GM12878 (cell line): ENCODE results near the gene ACER3. TPM values are rescaled to one million over a fixed set of nuclear protein-coding genes. Genes with fewer than 3 reads are reported as not detected.

Experiments used
- ATAC-seq: fragments of 200-7000 bp; cut with Tn5 transposase; 3 replicates; pipeline ENCODE4 v1.9.1; 2020; ENCODE audit warnings: mild to moderate bottlenecking, moderate library complexity
- BruUV-seq: library from RNA; stranded (reverse); fragments of 400-500 nt; replicated peaks from 2 replicates; lab custom pipeline; 2021; lab: Mats Ljungman, UMichigan
- CTCF ChIA-PET: fragments of 300-600 bp; sonication (Branson Sonifier 250); formaldehyde crosslinking; extraction: SDS; loops from one replicate; lab custom pipeline; 2021; ENCODE audit warnings: inconsistent platforms; lab: Yijun Ruan, JAX
- POLR2A ChIA-PET: fragments of 350-600 bp; formaldehyde crosslinking; extraction: SDS; loops from one replicate; lab custom pipeline; 2021; ENCODE audit warnings: inconsistent platforms; lab: Charles Lee
- RAD21 ChIA-PET: fragments of 300-600 bp; sonication (Branson Sonifier 250); formaldehyde crosslinking; loops from one replicate; lab custom pipeline; 2023; ENCODE audit warnings: antibody characterized with exemption; ENCODE audit not compliant: unreplicated experiment; lab: Charles Lee
- SMC1A ChIA-PET: fragments of 300-600 bp; sonication (Branson Sonifier 250); formaldehyde crosslinking; loops from one replicate; lab custom pipeline; 2023; ENCODE audit not compliant: unreplicated experiment, uncharacterized antibody; lab: Charles Lee
- DNase-seq: peaks from one replicate; pipeline ENCODE4 v3.0.0-alpha.2; 2011; ENCODE audit warnings: low read depth, low spot score
- FAIRE-seq: peaks from 3 replicates; lab custom pipeline; 2011; peaks lifted over from hg19 to GRCh38; lab: Jason Lieb, UNC
- H2AFZ ChIP-seq: 2 replicates; pipeline ENCODE4 v1.6.0; 2011; ENCODE audit warnings: low read depth, low read length, control low read depth; ENCODE audit not compliant: control insufficient read depth
- H3K27ac ChIP-seq: 2 replicates; pipeline ENCODE4 v1.5.1; 2011; ENCODE audit warnings: control low read depth; ENCODE audit not compliant: control insufficient read depth, insufficient read depth
- H3K27me3 ChIP-seq, 2 experiments: replicated peaks in 1 of 2; 2 replicates each; pipeline versions ENCODE4 v1.6.0 to v1.6.1; 2011; ENCODE audit warnings: low read length in 1 of 2; ENCODE audit not compliant: control insufficient read depth in 2 of 2, insufficient read depth in 2 of 2
- H3K36me3 ChIP-seq, 2 experiments: 2 replicates each; pipeline ENCODE4 v1.5.1; 2011; ENCODE audit warnings: low read length in 1 of 2; ENCODE audit not compliant: control insufficient read depth in 2 of 2, insufficient read depth in 2 of 2
- H3K4me1 ChIP-seq: 2 replicates; pipeline ENCODE4 v1.6.1; 2011; ENCODE audit warnings: mild to moderate bottlenecking, low read length, moderate library complexity, mixed read lengths; ENCODE audit not compliant: control insufficient read depth, insufficient read depth
- H3K4me2 ChIP-seq: 2 replicates; pipeline ENCODE4 v1.6.0; 2011; ENCODE audit warnings: control low read depth; ENCODE audit not compliant: control insufficient read depth, insufficient read depth
- H3K4me3 ChIP-seq: fragments of 200-600 bp; sonication (generic); 2 replicates; pipeline ENCODE4 v1.5.1; 2016
- H3K79me2 ChIP-seq: 2 replicates; pipeline ENCODE4 v1.6.0; 2011; ENCODE audit warnings: low read length; ENCODE audit not compliant: control insufficient read depth, insufficient read depth
- H3K9ac ChIP-seq: 2 replicates; pipeline ENCODE4 v1.8.0; 2011; ENCODE audit warnings: low read length, control low read depth, mixed read lengths; ENCODE audit not compliant: control insufficient read depth, insufficient read depth
- H3K9me3 ChIP-seq: replicated peaks from 3 replicates; pipeline ENCODE4 v1.5.1; 2011; ENCODE audit warnings: mild to moderate bottlenecking, low read length; ENCODE audit not compliant: control insufficient read depth, insufficient read depth
- H4K20me1 ChIP-seq: 2 replicates; pipeline ENCODE4 v1.6.0; 2011; ENCODE audit not compliant: control insufficient read depth, insufficient read depth
- BHLHE40 ChIP-seq, 2 experiments: fragments of 450-650 bp in 1 of 2; IDR thresholded peaks; 2 replicates each; pipeline ENCODE4 v1.6.1; 2011 to 2017; ENCODE audit warnings: low read depth in 2 of 2, borderline replicate concordance in 1 of 2, improper control_type of control experiment in 1 of 2, low read length in 1 of 2, mild to moderate bottlenecking in 1 of 2
- CBX3 ChIP-seq: fragments of 200-600 bp; sonication (generic); IDR thresholded peaks from 2 replicates; pipeline ENCODE4 v1.6.1; 2016; ENCODE audit warnings: low read depth, borderline replicate concordance
- CHD4 ChIP-seq: fragments of 200-600 bp; sonication (generic); IDR thresholded peaks from 2 replicates; pipeline ENCODE4 v1.6.1; 2016; ENCODE audit warnings: mild to moderate bottlenecking
- CTCF ChIP-seq, 3 experiments: IDR thresholded peaks in 2 of 3; conservative IDR thresholded peaks in 1 of 3; 2 replicates each; pipeline ENCODE4 v1.5.1; 2011; ENCODE audit warnings: low read depth in 3 of 3, low read length in 3 of 3, mild to moderate bottlenecking in 3 of 3, control low read depth in 2 of 3, moderate library complexity in 2 of 3, inconsistent platforms in 1 of 3, mixed read lengths in 1 of 3; ENCODE audit not compliant: control insufficient read depth in 2 of 3, insufficient read depth in 1 of 3; ENCODE audit errors: extremely low read depth in 1 of 3
- ELK1 ChIP-seq: IDR thresholded peaks from 2 replicates; pipeline ENCODE4 v1.6.1; 2012; ENCODE audit warnings: low read depth, low read length, improper control_type of control experiment
- HDAC6 ChIP-seq: fragments of 200-600 bp; sonication (generic); IDR thresholded peaks from one replicate; pipeline ENCODE4 v1.8.0; 2017; ENCODE audit warnings: antibody characterized with exemption; ENCODE audit not compliant: unreplicated experiment
- MAX ChIP-seq: IDR thresholded peaks from 2 replicates; pipeline ENCODE4 v1.6.1; 2012; ENCODE audit warnings: low read depth, low read length, improper control_type of control experiment
- NR2C1 ChIP-seq: fragments of 450-650 bp; IDR thresholded peaks from 2 replicates; pipeline ENCODE4 v1.6.1; 2017; ENCODE audit warnings: antibody characterized with exemption, mild to moderate bottlenecking, moderate library complexity
- PML ChIP-seq: IDR thresholded peaks from 2 replicates; pipeline ENCODE4 v1.6.1; 2012; ENCODE audit warnings: low read length, inconsistent platforms
- RAD21 ChIP-seq: IDR thresholded peaks from 2 replicates; pipeline ENCODE4 v1.6.1; 2011; ENCODE audit warnings: mild to moderate bottlenecking, low read depth, low read length, moderate library complexity; ENCODE audit not compliant: insufficient read depth
- SMC3 ChIP-seq: IDR thresholded peaks from 2 replicates; pipeline ENCODE4 v1.6.1; 2011; ENCODE audit warnings: low read length, improper control_type of control experiment, borderline replicate concordance
- TARDBP ChIP-seq: IDR thresholded peaks from 2 replicates; pipeline ENCODE4 v1.6.1; 2016; ENCODE audit warnings: borderline replicate concordance
- TCF12 ChIP-seq: IDR thresholded peaks from 2 replicates; pipeline ENCODE4 v1.6.1; 2011; ENCODE audit warnings: low read depth, mild to moderate bottlenecking, low read length
- ZNF687 ChIP-seq: fragments of 450-650 bp; IDR thresholded peaks from 2 replicates; pipeline ENCODE4 v1.6.1; 2017; ENCODE audit warnings: mild to moderate bottlenecking, moderate library complexity
- ZSCAN29 ChIP-seq: fragments of 450-650 bp; IDR thresholded peaks from 2 replicates; pipeline ENCODE4 v1.6.1; 2017; ENCODE audit warnings: mild to moderate bottlenecking, moderate library complexity
- WGBS: methylation state at CpG from one replicate; pipeline ENCODE4 v1.1.6; 2016; ENCODE audit warnings: low lambda C conversion rate; ENCODE audit not compliant: insufficient replicate concordance, insufficient coverage; ENCODE audit errors: missing lambda C conversion rate; 5-methylcytosine and 5-hydroxymethylcytosine counted together
- in situ Hi-C: fragments of 300-500 bp; cut with MboI; formaldehyde crosslinking; loops from 9 replicates; pipeline ENCODE4 v1.14.3; 2018; ENCODE audit warnings: mixed read lengths
- intact Hi-C: fragments of 100-400 bp; cut with micrococcal nuclease; formaldehyde crosslinking; loops from one replicate; pipeline ENCODE4 v1.14.2; 2022; ENCODE audit not compliant: unreplicated experiment
- polyA plus RNA-seq, 11 experiments: library from polyadenylated mRNA; depleted of rRNA in 4 of 11; unstranded in 6 of 11; stranded (reverse) in 5 of 11; fragments of >200 nt; fragmentation: Nextera tagmentation in 4 of 11; fragmentation: Illumina TruSeq in 1 of 11; extraction: Ambion mirVana in 4 of 11; extraction: Trizol in 1 of 11; gene quantifications; 1 replicate in 1 of 11; 2 replicates in 10 of 11; pipeline versions ENCODE4 v1.2.1 to v1.2.3, GENCODE V29; 2011 to 2016; ENCODE audit warnings: inconsistent platforms in 2 of 11, missing spikeins in 2 of 11, low read depth in 1 of 11
- total RNA-seq, 4 experiments: library from RNA; depleted of rRNA in 3 of 4; stranded (reverse); fragments of >200 nt in 3 of 4; fragmentation: Illumina TruSeq in 1 of 4; extraction: Trizol in 1 of 4; gene quantifications; 2 replicates each; pipeline versions ENCODE4 v1.2.1 to v1.2.3, GENCODE V29; 2013 to 2021

Gene ACER3
- total and polyA plus RNA-seq, 10 of the 15 experiments (the other 5 are each of a cell fraction or from before 2014, with no cell fraction given), result 2.8 to 17.4 (median 10.3) TPM

- H3K9ac ChIP-seq, result no peak overlapping the region
- 10% methylated on average over 39 of the region's 39 CpGs for WGBS
- SMC1A ChIA-PET, result interaction anchor here (0.8 kb wide), 1 partner anchor 126 kb away, joined by 3 read pairs; no protein-coding TSS in a partner anchor
These were observed 185.4 kb downstream of the ACER3 start for GRCh38 chr11:77046060-77046501.

More at GRCh38 chr11:77046060-77046501, 185.4 kb downstream of the ACER3 start:
- DNase-seq (no peak), ATAC-seq (peak; percentile 79), FAIRE-seq (no peak)
- ChIA-PET POLR2A (no interaction called here), RAD21 (interaction anchor here (2.2 kb wide), 1 partner anchor 126 kb away, joined by 8 read pairs; no protein-coding TSS in a partner anchor), CTCF (interaction anchor here (1.1 to 2.4 kb wide), 5 partner anchors 12 to 128 kb away, joined by 3 to 32 read pairs (median 9); partner anchors contain the start of gene B3GNT6)
- H3K27me3 ChIP-seq, result no peaks in the 10 kb centered on the region; a peak in 2 of 4 replicates
- H3K79me2 ChIP-seq, result no peaks in the 10 kb centered on the region
- H2AFZ ChIP-seq, result no peak overlapping the region; the same call in 1 of the 2 replicates
- H3K36me3 ChIP-seq, result no peaks in the 10 kb centered on the region
- BruUV-seq, result no TSS peak
- H3K4me3 ChIP-seq, result no peak overlapping the region
- intact Hi-C loops, result loop anchor here (5.0 to 10.0 kb wide), 2 partner anchors 141 to 311 kb away; no protein-coding TSS in a partner anchor
- H3K4me2 ChIP-seq, result peak overlapping the region; percentile 17; the same call in 1 of the 2 replicates
- no peak overlapping the region for H3K27ac ChIP-seq
- in situ Hi-C loops, result loop anchor here (5.0 kb wide), 1 partner anchor 46 kb away; no protein-coding TSS in a partner anchor
- TF ChIP-seq PML, result no peak
- TF ChIP-seq ZSCAN29, result no peak
- TF ChIP-seq TARDBP, result no peak
- no peak for TF ChIP-seq NR2C1
- 0 out of 2 replicates have a peak, but pooled peaks have one; percentile 27 for TF ChIP-seq TCF12
- TF ChIP-seq MAX, result no peak
- TF ChIP-seq CHD4, result no peak
- 0 out of 2 replicates have a peak, but pooled peaks have one; percentile 20 for TF ChIP-seq ELK1
- peak; percentile 33; the same call in 1 of the 2 replicates for TF ChIP-seq SMC3
- TF ChIP-seq CBX3, result no peak
- TF ChIP-seq RAD21, result peak; percentile 37; the same call in 1 of the 2 replicates
- TF ChIP-seq ZNF687, result no peak
- TF ChIP-seq CTCF (IDR thresholded peaks at IDR 0.05 in 2 of 3, conservative IDR thresholded peaks at IDR 0.05 in 1 of 3; ENCODE audit: control insufficient read depth in 2 of 3, extremely low read depth in 1 of 3, insufficient read depth in 1 of 3, low read depth in 3 of 3, low read length in 3 of 3), result peak; percentile 46 to 75 (median 54); a peak in 5 of 6 replicates
- peak in 1 of 2 experiments; percentile 16; a peak in 1 of 4 replicates for TF ChIP-seq BHLHE40 (IDR thresholded peaks at IDR 0.05; ENCODE audit: borderline replicate concordance in 1 of 2, low read depth in 2 of 2, low read length in 1 of 2)
- no peak for TF ChIP-seq HDAC6
- H4K20me1 ChIP-seq, result no peaks in the 10 kb centered on the region
- no peaks in the 10 kb centered on the region; the same call in 1 of the 2 replicates for H3K4me1 ChIP-seq
- H3K9me3 ChIP-seq, result no peaks in the 10 kb centered on the region
